ACHN (cell line): Measurements from ENCODE around the gene TUBA8.
A peak's percentile ranks its signal among the peaks of the same experiment; 100 is the strongest.
"Not testable (repeated sequence)": the region's sequence is repeated elsewhere in the genome, so short reads cannot be mapped to it uniquely, and the experiment has no call there.

Experiments
- DNase-seq: peaks from one replicate; pipeline ENCODE4 v3.0.0-alpha.2; 2015
- in situ Hi-C: cut with HindIII; loops from 2 replicates; pipeline ENCODE4 v1.10.0; 2017; ENCODE audit warnings: low sequenced_read_pairs, low pct_ligation_motif_present, low pct_unique_long_range_greater_than_20kb

Gene TUBA8

DNA sequence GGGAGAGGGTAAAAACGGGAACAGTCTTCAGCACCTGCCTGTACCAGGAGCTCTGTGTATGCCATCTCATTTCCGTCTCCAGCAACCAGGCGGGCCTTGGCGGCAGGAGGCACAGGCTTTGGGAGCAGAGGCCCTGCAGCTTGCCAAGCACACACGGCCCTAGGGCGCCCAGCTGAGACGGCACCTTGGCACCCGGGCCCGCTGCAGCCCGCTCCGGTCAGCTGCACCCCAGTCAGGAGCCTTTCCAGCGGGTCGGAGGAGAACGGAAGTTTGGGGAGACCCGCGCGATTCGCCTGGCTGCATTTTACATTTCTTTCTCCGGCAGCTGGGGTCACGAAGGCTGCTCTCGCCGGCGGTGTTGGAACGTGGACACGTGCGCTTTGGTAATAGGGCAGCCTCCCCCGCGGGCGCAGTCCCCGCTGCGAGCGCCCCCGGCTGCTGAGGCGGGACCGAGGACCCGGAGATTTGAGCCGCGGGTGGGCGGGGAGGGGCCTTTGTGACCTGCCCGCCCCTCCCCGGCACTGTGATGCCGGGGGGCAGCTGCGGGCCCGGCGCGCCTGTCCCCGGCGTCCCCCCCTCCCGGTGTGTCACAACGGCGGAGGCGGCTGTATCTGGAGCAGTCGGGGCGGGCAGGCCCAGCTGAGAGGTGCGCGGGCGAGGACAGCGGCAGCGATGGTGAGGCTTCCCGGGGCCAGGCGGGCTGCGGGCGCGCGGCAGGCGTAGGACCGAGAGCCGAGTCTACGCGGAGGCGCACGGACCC is at the start of gene TUBA8:
TUBA8 (plus strand) TSS at position 616 of the 760 bp plus-strand sequence; CDS start at position 673, 57 bp downstream.
- in situ Hi-C loops: no loop called here

DNA sequence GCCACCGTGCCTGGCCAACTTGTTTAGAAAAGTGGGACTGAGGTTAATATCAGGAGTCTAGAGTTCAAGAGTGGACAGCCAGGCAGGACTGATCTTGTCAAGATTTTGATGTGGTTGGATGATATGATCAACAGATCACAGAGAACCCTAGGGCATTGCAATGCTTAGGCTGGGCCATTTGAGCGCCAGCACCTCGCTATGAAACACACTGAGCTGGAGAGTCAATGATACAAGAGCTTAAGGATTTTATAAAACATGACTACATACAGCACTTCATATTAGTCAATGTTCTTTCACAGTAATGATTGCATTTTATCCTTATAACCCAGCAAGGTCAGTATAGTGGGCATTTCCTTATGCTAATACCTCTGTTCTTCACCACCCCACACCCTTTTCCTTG is 48.2 kb upstream of the TUBA8 start:
- in situ Hi-C loops: no loop called here
- no peak for DNase-seq

More for the DNA sequence above, at the start of gene TUBA8:
- peak; percentile 55 for DNase-seq

GRCh38 chr22:18063306-18063705 is 47.3 kb upstream of the TUBA8 start:
- in situ Hi-C loops: no loop called here
- DNase-seq: no peak

DNA sequence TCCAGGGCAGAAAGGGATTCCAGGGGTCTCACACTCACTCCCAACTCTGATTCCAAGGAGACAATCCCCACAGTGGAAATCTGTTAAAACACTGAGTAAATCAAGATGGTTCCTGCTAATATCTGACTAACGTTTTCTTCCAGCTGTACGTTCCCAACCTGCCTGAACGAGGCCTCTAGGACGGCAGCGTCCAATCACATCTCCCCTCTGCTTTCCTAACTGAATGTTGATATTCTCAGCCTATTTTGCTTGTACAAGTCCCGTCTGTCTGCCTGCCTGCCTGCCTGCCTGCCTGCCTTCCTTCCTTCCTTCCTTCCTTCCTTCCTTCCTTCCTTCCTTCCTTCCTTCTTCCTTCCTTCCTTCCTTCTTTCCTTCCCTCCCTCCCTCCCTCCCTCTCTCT is 46.9 kb upstream of the TUBA8 start:
- in situ Hi-C loops, DNase-seq: not testable (repeated sequence)

- in situ Hi-C loops: no loop called here
- DNase-seq: no peak
Observed at GRCh38 chr22:18064636-18065035, 46.0 kb upstream of the TUBA8 start.

DNA sequence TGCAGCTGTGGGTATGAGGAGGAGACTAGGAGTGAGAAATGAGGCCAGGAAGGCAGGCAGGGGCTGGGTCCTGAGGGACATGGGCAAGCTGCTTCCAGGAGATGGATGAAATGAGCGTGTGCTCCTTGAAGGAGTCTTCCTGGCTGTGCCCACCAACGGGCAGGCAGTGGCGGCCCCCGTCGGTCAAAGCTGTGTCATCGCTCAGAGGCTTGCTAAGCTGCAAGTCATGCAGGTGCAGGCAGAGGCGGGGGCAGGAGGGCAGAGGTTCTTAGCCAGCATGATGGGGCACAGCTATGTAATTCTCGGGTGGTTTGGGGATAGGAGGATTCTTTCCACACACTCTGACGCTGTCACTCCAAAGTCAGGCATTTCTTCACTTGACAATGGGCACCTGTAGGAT is 45.4 kb upstream of the TUBA8 start:
- in situ Hi-C loops: no loop called here
- peak; percentile 42 for DNase-seq

- in situ Hi-C loops: no loop called here
- no peak for DNase-seq
Observed at GRCh38 chr22:18066181-18066859, 44.3 kb upstream of the TUBA8 start.

- no peak for DNase-seq
- in situ Hi-C loops: no loop called here
Observed at GRCh38 chr22:18067121-18067520, 43.5 kb upstream of the TUBA8 start.

- in situ Hi-C loops: no loop called here
Observed at GRCh38 chr22:18067548-18068341, 42.9 kb upstream of the TUBA8 start.

GRCh38 chr22:18068381-18068988 is 42.1 kb upstream of the TUBA8 start:
- in situ Hi-C loops: no loop called here
- DNase-seq: no peak

More at GRCh38 chr22:18067548-18068341, 42.9 kb upstream of the TUBA8 start:
- no peak for DNase-seq

- in situ Hi-C loops: no loop called here
- DNase-seq: no peak
Observed at GRCh38 chr22:18069041-18069440, 41.6 kb upstream of the TUBA8 start.

DNA sequence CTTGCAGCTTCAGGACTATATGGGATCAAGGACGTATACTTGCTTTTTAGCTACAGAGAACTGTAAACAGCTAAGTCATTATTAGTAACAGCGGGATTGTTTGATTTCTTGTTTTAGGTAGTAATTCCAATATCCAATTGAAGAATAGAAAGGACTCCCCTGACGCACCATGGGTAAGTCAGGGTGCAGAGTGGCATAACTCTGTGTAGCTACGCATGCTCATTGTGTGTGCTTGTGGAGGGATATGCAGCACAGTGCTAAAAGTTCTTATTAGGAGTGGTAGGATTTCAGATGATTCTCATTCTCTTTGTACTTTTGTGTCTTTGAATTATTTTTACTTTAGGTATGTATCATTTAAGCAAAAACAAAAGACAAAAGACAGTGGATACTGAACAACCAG is 40.6 kb upstream of the TUBA8 start:
- no peak for DNase-seq
- in situ Hi-C loops: no loop called here

- in situ Hi-C loops: no loop called here
- no peak for DNase-seq
Observed at GRCh38 chr22:18070556-18071306, 39.9 kb upstream of the TUBA8 start.

GRCh38 chr22:18071307-18071967 is 39.2 kb upstream of the TUBA8 start:
- DNase-seq, in situ Hi-C loops: not testable (repeated sequence)

DNA sequence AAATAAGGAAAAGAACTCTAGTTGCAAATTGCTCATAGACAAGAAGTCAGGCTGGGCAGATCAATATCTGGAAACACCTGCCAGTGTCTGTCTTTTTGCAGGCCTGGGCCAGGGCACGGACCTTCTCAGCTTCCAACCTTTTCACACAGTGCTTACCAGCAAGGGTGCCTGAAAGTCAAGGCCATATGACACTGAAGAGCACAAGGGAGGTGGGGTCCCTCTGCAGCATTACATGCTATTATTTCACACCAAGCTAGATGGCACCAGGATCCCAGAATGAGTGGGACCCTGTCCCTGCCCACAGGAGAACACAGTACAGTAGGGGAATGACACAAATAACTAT is 38.7 kb upstream of the TUBA8 start:
- in situ Hi-C loops: no loop called here
- no peak for DNase-seq

DNA sequence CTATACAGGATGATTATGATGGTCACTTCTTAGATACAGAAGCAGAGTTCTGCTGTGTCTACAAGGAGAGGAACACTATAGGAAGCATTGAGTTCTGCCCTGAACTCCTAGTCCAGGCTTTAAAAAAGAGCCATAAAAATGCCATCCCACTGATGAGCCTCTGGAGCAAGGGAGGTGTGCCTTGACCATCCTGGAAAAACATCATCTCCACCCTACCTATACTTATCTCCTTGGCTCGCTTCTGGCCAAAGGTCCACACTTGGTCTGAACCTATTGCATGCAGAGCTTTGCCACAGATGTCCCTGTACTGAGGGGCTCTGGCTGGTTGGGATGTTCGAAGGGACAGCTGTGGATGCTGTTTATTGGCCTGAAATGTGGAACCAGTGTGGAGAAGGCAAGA is 37.1 kb upstream of the TUBA8 start:
- no peak for DNase-seq
- in situ Hi-C loops: no loop called here

- in situ Hi-C loops, DNase-seq: not testable (repeated sequence)
Observed at GRCh38 chr22:18073927-18074326, 36.7 kb upstream of the TUBA8 start.
